HEK293T (cell line): ENCODE measurements around the gene CRYBG1.

Source experiments
- ARNT ChIP-seq: fragments of 450-650 bp; IDR thresholded peaks from 2 replicates; pipeline ENCODE4 v1.6.1; 2017; ENCODE audit warnings: mild to moderate bottlenecking
- ELF4 ChIP-seq: fragments of 450-650 bp; IDR thresholded peaks from 2 replicates; pipeline ENCODE4 v1.6.1; 2017; ENCODE audit warnings: antibody characterized with exemption
- FOXA1 ChIP-seq: fragments of 450-650 bp; IDR thresholded peaks from 2 replicates; pipeline ENCODE4 v1.6.1; 2016; ENCODE audit warnings: mild to moderate bottlenecking
- FOXK2 ChIP-seq: fragments of 450-650 bp; IDR thresholded peaks from 2 replicates; pipeline ENCODE4 v1.6.1; 2016; ENCODE audit warnings: mild to moderate bottlenecking
- FOXM1 ChIP-seq: fragments of 450-650 bp; IDR thresholded peaks from 2 replicates; pipeline ENCODE4 v1.6.1; 2017; ENCODE audit warnings: mild to moderate bottlenecking, borderline replicate concordance
- LEF1 ChIP-seq: fragments of 450-650 bp; IDR thresholded peaks from 2 replicates; pipeline ENCODE4 v1.6.1; 2017; ENCODE audit warnings: mild to moderate bottlenecking, borderline replicate concordance
- SUZ12 ChIP-seq: fragments of 450-650 bp; IDR thresholded peaks from 2 replicates; pipeline ENCODE4 v1.6.1; 2016; ENCODE audit warnings: mild to moderate bottlenecking
- TARDBP ChIP-seq: fragments of 450-650 bp; IDR thresholded peaks from 2 replicates; pipeline ENCODE4 v1.6.1; 2016
- ZNF384 ChIP-seq: fragments of 450-650 bp; IDR thresholded peaks from 2 replicates; pipeline ENCODE4 v1.6.1; 2016

DNA sequence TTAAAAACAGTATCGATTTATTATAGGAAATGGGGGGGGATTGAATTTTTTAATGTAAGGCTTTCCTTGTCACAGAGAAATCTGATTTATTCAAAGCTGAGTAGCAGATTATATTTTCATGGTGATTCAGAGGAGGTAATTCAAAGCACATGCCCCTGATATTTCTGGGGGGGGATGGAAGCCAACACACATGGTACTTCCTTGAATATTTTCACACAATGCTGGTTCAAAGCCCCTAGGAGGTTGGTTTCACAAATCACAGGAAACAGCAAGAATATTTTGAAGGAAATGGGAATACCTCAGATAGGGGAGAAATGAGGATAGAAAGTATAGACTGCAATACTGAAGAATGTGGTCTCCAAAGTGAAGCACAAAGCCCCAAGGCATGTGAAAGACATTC lies 170.0 kb downstream of the CRYBG1 start:
- TF ChIP-seq FOXM1 (no peak), SUZ12 (no peak), FOXA1 (no peak), ARNT (no peak), TARDBP (no peak), ZNF384 (no peak), FOXK2 (no peak), ELF4 (no peak), LEF1 (no peak)
